ENCODE results near the gene RAB10. TPM values are rescaled to one million over a fixed set of nuclear protein-coding genes. Genes with fewer than 3 reads are reported as not detected.

RAB10 gene
- polyA plus RNA-seq, 1 donor (not counting 4 experiments of a cell fraction or from before 2014, with no cell fraction given): 252 TPM

- Histone ChIP-seq H3K27ac (ENCODE audit: control insufficient read depth, insufficient read depth, low read length) (peak overlapping the region; percentile 87), H3K4me3 (ENCODE audit: control insufficient read depth in 2 of 3, extremely low read depth in 1 of 3, insufficient read depth in 2 of 3, low read depth in 1 of 3, low read length in 3 of 3) (no peak overlapping the region), H3K4me1 (ENCODE audit: control insufficient read depth, extremely low read depth, insufficient read depth, low read length) (peaks cover 44% of the 10 kb centered on the region), H3K27me3 (ENCODE audit: control insufficient read depth, extremely low read depth, insufficient read depth, low read length) (no peaks in the 10 kb centered on the region), H3K9ac (ENCODE audit: control insufficient read depth, extremely low read depth, insufficient read depth, low read length) (no peak overlapping the region), H3K36me3 (ENCODE audit: control insufficient read depth in 2 of 2, extremely low read depth in 1 of 2, insufficient read depth in 2 of 2, low read length in 2 of 2) (no peaks in the 10 kb centered on the region), H2AFZ (ENCODE audit: control insufficient read depth, low read length) (no peak overlapping the region), H3K79me2 (ENCODE audit: control insufficient read depth, insufficient read depth, low read length) (no peaks in the 10 kb centered on the region), H3K9me3 (ENCODE audit: control insufficient read depth, low read depth, low read length) (no peaks in the 10 kb centered on the region), H3K9me1 (ENCODE audit: control insufficient read depth, extremely low read depth, insufficient read depth, low read length) (peaks cover 3% of the 10 kb centered on the region), H3K4me2 (ENCODE audit: control insufficient read depth, extremely low read depth, insufficient read depth, low read depth, low read length) (no peak overlapping the region), H4K20me1 (ENCODE audit: control insufficient read depth, extremely low read depth, insufficient read depth, low read length) (no peaks in the 10 kb centered on the region)
- dilution Hi-C loops (cut with MboI; ENCODE audit: extremely low pct_ligation_motif_present, low sequenced_read_pairs): no loop called here
- FAIRE-seq (no peak), DNase-seq (ENCODE audit: low read depth, low spot score) (no peak)
- TF ChIP-seq EZH2 (IDR thresholded peaks at IDR 0.05; ENCODE audit: low read length) (no peak), CTCF (optimal IDR thresholded peaks at IDR 0.05 in 1 of 3, IDR thresholded peaks at IDR 0.05 in 1 of 3, conservative IDR thresholded peaks at IDR 0.05 in 1 of 3; ENCODE audit: extremely low read depth in 1 of 3, insufficient read depth in 2 of 3, low read length in 3 of 3) (no peak)
Measured at GRCh38 chr2:26010943-26011342, 22.9 kb upstream of the RAB10 start.

GRCh38 chr2:26011609-26011989 lies 22.3 kb upstream of the RAB10 start:
- Histone ChIP-seq H3K9ac (ENCODE audit: control insufficient read depth, extremely low read depth, insufficient read depth, low read length) (peak overlapping the region; percentile 59), H2AFZ (ENCODE audit: control insufficient read depth, low read length) (peak overlapping the region; percentile 54)

More at GRCh38 chr2:26011609-26011989, 22.3 kb upstream of the RAB10 start:
- Histone ChIP-seq H4K20me1 (ENCODE audit: control insufficient read depth, extremely low read depth, insufficient read depth, low read length) (no peaks in the 10 kb centered on the region), H3K27me3 (ENCODE audit: control insufficient read depth, extremely low read depth, insufficient read depth, low read length) (no peaks in the 10 kb centered on the region), H3K4me2 (ENCODE audit: control insufficient read depth, extremely low read depth, insufficient read depth, low read depth, low read length) (peak overlapping the region; percentile 52), H3K4me3 (ENCODE audit: control insufficient read depth in 2 of 3, extremely low read depth in 1 of 3, insufficient read depth in 2 of 3, low read depth in 1 of 3, low read length in 3 of 3) (no peak overlapping the region), H3K9me1 (ENCODE audit: control insufficient read depth, extremely low read depth, insufficient read depth, low read length) (peaks cover 3% of the 10 kb centered on the region), H3K27ac (ENCODE audit: control insufficient read depth, insufficient read depth, low read length) (peak overlapping the region; percentile 87), H3K36me3 (ENCODE audit: control insufficient read depth in 2 of 2, extremely low read depth in 1 of 2, insufficient read depth in 2 of 2, low read length in 2 of 2) (no peaks in the 10 kb centered on the region), H3K9me3 (ENCODE audit: control insufficient read depth, low read depth, low read length) (no peaks in the 10 kb centered on the region), H3K4me1 (ENCODE audit: control insufficient read depth, extremely low read depth, insufficient read depth, low read length) (peaks cover 44% of the 10 kb centered on the region), H3K79me2 (ENCODE audit: control insufficient read depth, insufficient read depth, low read length) (no peaks in the 10 kb centered on the region)
- TF ChIP-seq CTCF (optimal IDR thresholded peaks at IDR 0.05 in 1 of 3, IDR thresholded peaks at IDR 0.05 in 1 of 3, conservative IDR thresholded peaks at IDR 0.05 in 1 of 3; ENCODE audit: extremely low read depth in 1 of 3, insufficient read depth in 2 of 3, low read length in 3 of 3) (no peak), EZH2 (IDR thresholded peaks at IDR 0.05; ENCODE audit: low read length) (no peak)
- dilution Hi-C loops (cut with MboI; ENCODE audit: extremely low pct_ligation_motif_present, low sequenced_read_pairs): no loop called here
- DNase-seq (ENCODE audit: low read depth, low spot score) (no peak), FAIRE-seq (no peak)

Measured in keratinocyte (primary cell).